Dendritic cell treated with granulocyte-macrophage colony-stimulating factor and Interleukin-4, amounts not matched to agents 40 ng/mL and 50 ng/mL, for 4 days (primary cell): ENCODE measurements around the gene PPP1R12B.
"Not testable (repeated sequence)": the region's sequence is repeated elsewhere in the genome, so short reads cannot be mapped to it uniquely, and the experiment has no call there.

Source experiments
- H3K27ac Mint-ChIP-seq: one replicate; pipeline ENCODE4 v1.8.0; 2022; ENCODE audit warnings: mild to moderate bottlenecking, mixed read lengths
- H3K27me3 Mint-ChIP-seq: one replicate; pipeline ENCODE4 v1.8.0; 2022; ENCODE audit warnings: mild to moderate bottlenecking, mixed read lengths
- H3K36me3 Mint-ChIP-seq: one replicate; pipeline ENCODE4 v1.8.0; 2022; ENCODE audit warnings: low read depth, mixed read lengths
- H3K4me1 Mint-ChIP-seq: one replicate; pipeline ENCODE4 v1.8.0; 2022; ENCODE audit warnings: low read depth, mixed read lengths
- H3K4me3 Mint-ChIP-seq: one replicate; pipeline ENCODE4 v1.8.0; 2022; ENCODE audit warnings: mild to moderate bottlenecking, moderate library complexity, mixed read lengths
- H3K9me3 Mint-ChIP-seq: one replicate; pipeline ENCODE4 v1.8.0; 2022; ENCODE audit warnings: mixed read lengths
- intact Hi-C: fragments of 100-400 bp; cut with micrococcal nuclease; formaldehyde crosslinking; loops from one replicate; pipeline ENCODE4 v1.15.0; 2022

PPP1R12B gene

GRCh38 chr1:202630541-202630940 lies 282.0 kb downstream of the PPP1R12B start:
- Mint-ChIP-seq H3K4me1 (peaks cover 33% of the 10 kb centered on the region), H3K9me3 (no peaks in the 10 kb centered on the region), H3K36me3 (no peaks in the 10 kb centered on the region), H3K4me3 (no peak overlapping the region), H3K27me3 (peaks cover 88% of the 10 kb centered on the region), H3K27ac (no peak overlapping the region)
- intact Hi-C loops, result no loop called here

GRCh38 chr1:202631076-202631923 lies 282.8 kb downstream of the PPP1R12B start:
- no peak overlapping the region for H3K4me3 Mint-ChIP-seq
- no peaks in the 10 kb centered on the region for H3K9me3 Mint-ChIP-seq
- intact Hi-C loops, result no loop called here
- no peak overlapping the region for H3K27ac Mint-ChIP-seq
- peaks cover 33% of the 10 kb centered on the region for H3K4me1 Mint-ChIP-seq
- peaks cover 95% of the 10 kb centered on the region for H3K27me3 Mint-ChIP-seq
- no peaks in the 10 kb centered on the region for H3K36me3 Mint-ChIP-seq

GRCh38 chr1:202632241-202632640 lies 283.7 kb downstream of the PPP1R12B start:
- no peaks in the 10 kb centered on the region for H3K36me3 Mint-ChIP-seq
- intact Hi-C loops, result no loop called here
- peaks cover 33% of the 10 kb centered on the region for H3K4me1 Mint-ChIP-seq
- H3K27me3 Mint-ChIP-seq, result peaks cover 94% of the 10 kb centered on the region
- H3K4me3 Mint-ChIP-seq, result no peak overlapping the region
- no peak overlapping the region for H3K27ac Mint-ChIP-seq
- H3K9me3 Mint-ChIP-seq, result no peaks in the 10 kb centered on the region

GRCh38 chr1:202636171-202636570 lies 287.7 kb downstream of the PPP1R12B start:
- H3K36me3 Mint-ChIP-seq, H3K27ac Mint-ChIP-seq: not testable (repeated sequence)
- H3K27me3 Mint-ChIP-seq, result peaks cover 97% of the 10 kb centered on the region

GRCh38 chr1:202637321-202638018 lies 289.0 kb downstream of the PPP1R12B start:
- intact Hi-C loops, H3K4me1 Mint-ChIP-seq: not testable (repeated sequence)
- H3K27me3 Mint-ChIP-seq, result peaks cover 97% of the 10 kb centered on the region

More at GRCh38 chr1:202636171-202636570, 287.7 kb downstream of the PPP1R12B start:
- intact Hi-C loops, H3K9me3 Mint-ChIP-seq, H3K4me3 Mint-ChIP-seq: not testable (repeated sequence)
- H3K4me1 Mint-ChIP-seq, result peaks cover 16% of the 10 kb centered on the region

GRCh38 chr1:202638019-202638700 lies 289.7 kb downstream of the PPP1R12B start:
- Mint-ChIP-seq H3K27me3 (peaks cover 97% of the 10 kb centered on the region), H3K27ac (no peak overlapping the region), H3K9me3 (no peaks in the 10 kb centered on the region), H3K4me1 (peaks cover 8% of the 10 kb centered on the region), H3K4me3 (no peak overlapping the region), H3K36me3 (no peaks in the 10 kb centered on the region)
- intact Hi-C loops, result no loop called here

More at GRCh38 chr1:202637321-202638018, 289.0 kb downstream of the PPP1R12B start:
- H3K27ac Mint-ChIP-seq, H3K9me3 Mint-ChIP-seq, H3K4me3 Mint-ChIP-seq, H3K36me3 Mint-ChIP-seq: not testable (repeated sequence)

- H3K27ac Mint-ChIP-seq, intact Hi-C loops, H3K4me3 Mint-ChIP-seq, H3K9me3 Mint-ChIP-seq, H3K36me3 Mint-ChIP-seq: not testable (repeated sequence)
- peaks cover 96% of the 10 kb centered on the region for H3K27me3 Mint-ChIP-seq
- peaks cover 13% of the 10 kb centered on the region for H3K4me1 Mint-ChIP-seq
These were observed 290.3 kb downstream of the PPP1R12B start for GRCh38 chr1:202638701-202639305.

GRCh38 chr1:202639500-202639899 lies 291.0 kb downstream of the PPP1R12B start:
- intact Hi-C loops, result no loop called here
- no peak overlapping the region for H3K27ac Mint-ChIP-seq
- no peak overlapping the region for H3K4me3 Mint-ChIP-seq
- no peaks in the 10 kb centered on the region for H3K36me3 Mint-ChIP-seq
- no peaks in the 10 kb centered on the region for H3K9me3 Mint-ChIP-seq
- peaks cover 96% of the 10 kb centered on the region for H3K27me3 Mint-ChIP-seq
- peaks cover 13% of the 10 kb centered on the region for H3K4me1 Mint-ChIP-seq

GRCh38 chr1:202642212-202642611 lies 293.7 kb downstream of the PPP1R12B start:
- Mint-ChIP-seq H3K9me3 (no peaks in the 10 kb centered on the region), H3K36me3 (no peaks in the 10 kb centered on the region), H3K27me3 (peaks cover 98% of the 10 kb centered on the region), H3K4me3 (no peak overlapping the region), H3K27ac (no peak overlapping the region), H3K4me1 (peaks cover 13% of the 10 kb centered on the region)
- intact Hi-C loops, result no loop called here
